Progenitor cell of endocrine pancreas (in vitro differentiated cells): ENCODE data around the gene POLR1F. TPM values are rescaled to one million over a fixed set of nuclear protein-coding genes. Genes with fewer than 3 reads are reported as not detected.
"Not testable (repeated sequence)": the region's sequence is repeated elsewhere in the genome, so short reads cannot be mapped to it uniquely, and the experiment has no call there.

Experiments used
- DNase-seq: peaks from one replicate; pipeline ENCODE4 v3.0.0; 2021; ENCODE audit warnings: low spot score; ENCODE audit not compliant: unreplicated experiment
- H3K27ac Mint-ChIP-seq: 2 replicates; pipeline ENCODE4 v1.8.0; 2021; ENCODE audit warnings: mild to moderate bottlenecking, moderate library complexity, mixed read lengths
- H3K27me3 Mint-ChIP-seq: 2 replicates; pipeline ENCODE4 v1.8.0; 2021; ENCODE audit warnings: mixed read lengths
- H3K36me3 Mint-ChIP-seq: 2 replicates; pipeline ENCODE4 v1.8.0; 2022; ENCODE audit warnings: mixed read lengths; ENCODE audit not compliant: insufficient read depth
- H3K4me1 Mint-ChIP-seq: 2 replicates; pipeline ENCODE4 v1.8.0; 2021; ENCODE audit warnings: low read depth, mixed read lengths
- H3K4me3 Mint-ChIP-seq: 2 replicates; pipeline ENCODE4 v1.8.0; 2021; ENCODE audit warnings: low read depth, mild to moderate bottlenecking, moderate library complexity, mixed read lengths
- H3K9me3 Mint-ChIP-seq: 2 replicates; pipeline ENCODE4 v1.8.0; 2021; ENCODE audit warnings: low read depth, mixed read lengths
- CTCF ChIP-seq: fragments of 200-600 bp; sonication (generic); IDR thresholded peaks from one replicate; pipeline ENCODE4 v1.5.0; 2021; ENCODE audit warnings: antibody characterized with exemption, mild to moderate bottlenecking; ENCODE audit not compliant: unreplicated experiment
- total RNA-seq: library from RNA; stranded (reverse); gene quantifications from 2 replicates; pipeline ENCODE4 v1.2.1, GENCODE V29; 2021

The POLR1F gene
- total RNA-seq, 1 donor from 2014 or later = 11.1 TPM

- peaks cover 29% of the 10 kb centered on the region for H3K4me1 Mint-ChIP-seq
- H3K36me3 Mint-ChIP-seq = peaks cover 9% of the 10 kb centered on the region
- H3K27ac Mint-ChIP-seq = peak overlapping the region; percentile 68
- TF ChIP-seq CTCF = no peak
- H3K4me3 Mint-ChIP-seq = no peak overlapping the region
- H3K9me3 Mint-ChIP-seq = no peaks in the 10 kb centered on the region
- H3K27me3 Mint-ChIP-seq = no peaks in the 10 kb centered on the region
- no peak for DNase-seq
Observed at GRCh38 chr7:19698331-19698730, 10.5 kb downstream of the POLR1F start.

GRCh38 chr7:19696926-19697325 lies 11.9 kb downstream of the POLR1F start:
- H3K4me1 Mint-ChIP-seq = peaks cover 21% of the 10 kb centered on the region
- DNase-seq = no peak
- peaks cover 9% of the 10 kb centered on the region for H3K36me3 Mint-ChIP-seq
- no peaks in the 10 kb centered on the region for H3K27me3 Mint-ChIP-seq
- no peak for TF ChIP-seq CTCF
- no peak overlapping the region for H3K4me3 Mint-ChIP-seq
- no peaks in the 10 kb centered on the region for H3K9me3 Mint-ChIP-seq
- no peak overlapping the region for H3K27ac Mint-ChIP-seq

GRCh38 chr7:19692111-19692828 lies 16.6 kb downstream of the POLR1F start:
- Mint-ChIP-seq H3K27me3 (no peaks in the 10 kb centered on the region), H3K36me3 (peaks cover 2% of the 10 kb centered on the region), H3K9me3 (peaks cover 12% of the 10 kb centered on the region), H3K4me3 (no peak overlapping the region), H3K4me1 (peaks cover 5% of the 10 kb centered on the region), H3K27ac (no peak overlapping the region)
- no peak for TF ChIP-seq CTCF
- no peak for DNase-seq

- no peak for TF ChIP-seq CTCF
- Mint-ChIP-seq H3K36me3 (no peaks in the 10 kb centered on the region), H3K9me3 (peaks cover 15% of the 10 kb centered on the region), H3K27me3 (no peaks in the 10 kb centered on the region), H3K27ac (no peak overlapping the region), H3K4me1 (peaks cover under 1% of the 10 kb centered on the region), H3K4me3 (no peak overlapping the region)
- DNase-seq = no peak
Observed at GRCh38 chr7:19690736-19691135, 18.1 kb downstream of the POLR1F start.

- H3K9me3 Mint-ChIP-seq = peaks cover 15% of the 10 kb centered on the region
- not testable (repeated sequence) for H3K36me3 Mint-ChIP-seq, H3K4me3 Mint-ChIP-seq, DNase-seq, H3K4me1 Mint-ChIP-seq, H3K27ac Mint-ChIP-seq, H3K27me3 Mint-ChIP-seq
Observed at GRCh38 chr7:19689130-19689529, 19.7 kb downstream of the POLR1F start.

- Mint-ChIP-seq H3K27ac (no peak overlapping the region), H3K27me3 (no peaks in the 10 kb centered on the region), H3K9me3 (peaks cover 11% of the 10 kb centered on the region), H3K36me3 (no peaks in the 10 kb centered on the region), H3K4me3 (no peak overlapping the region), H3K4me1 (no peaks in the 10 kb centered on the region)
- DNase-seq = no peak
- no peak for TF ChIP-seq CTCF
Observed at GRCh38 chr7:19681596-19681995, 27.2 kb downstream of the POLR1F start.
